Brain pericyte (primary cell): ENCODE data around the gene DPP3.
A peak's percentile ranks its signal among the peaks of the same experiment; 100 is the strongest.

Source experiments
- DNase-seq: peaks from one replicate; pipeline ENCODE4 v3.0.0-alpha.2; 2012; ENCODE audit warnings: low read depth, low spot score

The DPP3 gene

GRCh38 chr11:66484806-66485380 is 4.7 kb downstream of the DPP3 start:
- DNase-seq: no peak

DNA sequence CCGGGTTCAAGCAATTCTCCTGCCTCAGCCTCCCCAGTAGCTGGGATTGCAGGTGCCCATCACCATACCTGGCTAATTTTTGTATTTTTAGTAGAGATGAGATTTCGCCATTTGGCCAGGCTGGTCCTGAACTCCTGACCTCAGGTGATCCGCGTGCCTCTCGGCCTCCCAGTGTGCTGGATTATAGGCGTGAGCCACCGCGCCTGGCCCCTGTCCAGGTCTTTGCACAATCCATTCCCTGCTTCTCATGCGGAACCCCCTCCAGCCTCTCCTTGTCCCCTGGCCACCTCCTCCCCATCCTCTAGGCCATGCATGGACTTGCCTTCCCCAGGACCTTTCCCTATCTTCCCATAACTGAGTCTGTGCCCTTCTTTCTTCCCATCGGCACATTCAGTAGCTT is 8.7 kb downstream of the DPP3 start:
- DNase-seq: no peak

GRCh38 chr11:66489636-66490035 is 9.4 kb downstream of the DPP3 start:
- DNase-seq: no peak

- no peak for DNase-seq
Observed at GRCh38 chr11:66491315-66491935, 11.2 kb downstream of the DPP3 start.

- no peak for DNase-seq
Observed at GRCh38 chr11:66492161-66492865, 12.1 kb downstream of the DPP3 start.

- DNase-seq: no peak
Observed at GRCh38 chr11:66493130-66493529, 12.9 kb downstream of the DPP3 start.

- no peak for DNase-seq
Observed at GRCh38 chr11:66494458-66494857, 14.2 kb downstream of the DPP3 start.

DNA sequence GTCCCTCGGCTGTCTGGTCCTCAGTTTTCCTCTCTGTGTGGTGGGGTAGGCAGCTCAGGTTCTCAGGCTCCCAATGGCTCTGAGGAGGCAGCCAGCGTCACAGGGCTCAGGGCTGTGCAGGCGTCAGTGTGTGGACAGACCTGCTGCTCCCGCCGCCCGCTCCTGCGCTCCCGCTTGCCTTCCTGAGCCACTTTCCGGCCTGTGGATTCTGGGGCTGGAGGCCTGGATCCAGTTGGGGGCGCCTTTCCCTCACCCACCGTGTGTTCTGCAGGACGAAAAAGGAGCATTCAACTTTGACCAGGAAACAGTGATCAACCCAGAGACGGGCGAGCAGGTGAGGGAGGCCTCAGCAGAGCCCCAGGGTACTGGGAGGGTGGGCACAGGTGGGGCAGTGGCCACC is 14.7 kb downstream of the DPP3 start:
- no peak for DNase-seq

DNA sequence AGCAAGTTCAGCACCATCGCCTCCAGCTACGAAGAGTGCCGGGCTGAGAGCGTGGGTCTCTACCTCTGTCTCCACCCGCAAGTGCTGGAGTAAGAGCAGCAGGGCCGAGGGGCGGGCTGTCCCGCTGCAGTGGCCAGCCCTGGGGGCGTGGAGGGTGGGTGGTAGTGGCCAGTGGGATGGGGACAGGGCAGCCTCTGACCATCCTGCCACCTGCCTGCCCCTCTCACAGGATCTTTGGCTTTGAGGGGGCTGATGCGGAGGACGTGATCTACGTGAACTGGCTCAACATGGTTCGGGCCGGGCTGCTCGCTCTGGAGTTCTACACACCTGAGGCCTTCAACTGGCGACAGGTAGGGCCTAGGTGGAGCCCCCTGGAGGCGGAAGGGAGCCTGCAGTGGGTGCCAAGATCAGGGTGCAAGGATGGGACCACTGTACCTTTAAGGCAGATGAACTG is 15.2 kb downstream of the DPP3 start:
- DNase-seq: no peak

DNA sequence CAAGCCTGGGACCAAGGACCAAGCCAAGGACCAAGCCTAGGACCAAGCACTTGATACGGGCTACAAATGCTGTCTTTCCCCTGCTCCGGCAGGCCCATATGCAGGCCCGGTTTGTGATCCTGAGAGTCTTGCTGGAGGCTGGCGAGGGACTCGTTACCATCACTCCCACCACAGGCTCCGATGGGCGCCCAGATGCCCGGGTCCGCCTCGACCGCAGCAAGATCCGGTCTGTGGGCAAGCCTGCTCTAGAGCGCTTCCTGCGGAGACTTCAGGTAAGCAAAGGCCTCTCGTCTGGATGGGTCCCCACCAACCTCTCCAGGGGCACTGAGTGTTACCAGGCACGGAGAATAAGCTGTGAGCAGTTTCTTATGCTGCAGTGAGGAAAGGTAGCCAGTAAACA is 17.0 kb downstream of the DPP3 start:
- DNase-seq: no peak

DNA sequence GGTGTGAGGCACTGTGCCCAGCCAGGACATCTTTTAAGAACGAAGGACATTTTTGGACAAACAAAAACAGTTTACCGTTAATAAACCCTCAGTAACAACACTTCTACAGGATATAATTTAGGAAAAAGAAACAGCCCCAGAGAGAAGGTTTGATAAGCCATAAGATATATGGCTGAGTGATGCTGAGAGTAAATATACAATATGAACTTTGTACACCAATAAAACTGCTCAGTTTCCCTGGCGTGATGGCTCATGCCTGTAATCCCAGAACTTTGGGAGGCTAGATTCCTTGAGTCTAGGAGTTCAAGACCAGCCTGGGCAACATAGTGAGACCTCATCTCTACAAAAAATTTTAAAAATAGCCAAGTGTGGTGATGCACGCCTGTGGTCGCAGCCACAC is 18.3 kb downstream of the DPP3 start:
- no peak for DNase-seq

DNA sequence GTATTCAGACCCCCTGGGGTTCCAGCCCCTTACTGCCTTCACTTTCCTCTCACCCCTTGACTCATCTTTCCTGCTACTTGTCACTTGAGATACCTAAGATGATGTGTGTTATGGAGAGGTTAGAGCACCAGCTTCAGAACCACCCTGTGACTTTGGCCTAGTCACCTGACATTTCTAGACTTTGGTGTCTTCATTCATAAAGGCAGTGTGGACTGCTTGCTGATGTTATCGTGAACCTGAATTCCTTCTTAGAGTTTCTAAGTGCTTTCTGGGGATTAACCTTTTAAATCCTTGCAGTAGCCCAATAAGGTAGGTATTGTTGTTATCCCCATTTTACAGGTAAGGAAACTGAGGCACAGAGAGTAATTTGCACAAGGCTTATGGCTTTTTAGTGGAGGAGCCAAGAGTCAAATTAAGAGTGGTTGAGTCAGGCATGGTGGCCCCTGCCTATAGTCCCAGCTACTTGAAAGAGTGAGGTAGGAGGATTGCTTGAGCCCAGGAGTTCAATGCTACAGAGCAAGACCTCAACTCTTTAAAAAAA is 25.1 kb downstream of the DPP3 start:
- DNase-seq: no peak

- no peak for DNase-seq
Observed at GRCh38 chr11:66509131-66509561, 28.9 kb downstream of the DPP3 start.

DNA sequence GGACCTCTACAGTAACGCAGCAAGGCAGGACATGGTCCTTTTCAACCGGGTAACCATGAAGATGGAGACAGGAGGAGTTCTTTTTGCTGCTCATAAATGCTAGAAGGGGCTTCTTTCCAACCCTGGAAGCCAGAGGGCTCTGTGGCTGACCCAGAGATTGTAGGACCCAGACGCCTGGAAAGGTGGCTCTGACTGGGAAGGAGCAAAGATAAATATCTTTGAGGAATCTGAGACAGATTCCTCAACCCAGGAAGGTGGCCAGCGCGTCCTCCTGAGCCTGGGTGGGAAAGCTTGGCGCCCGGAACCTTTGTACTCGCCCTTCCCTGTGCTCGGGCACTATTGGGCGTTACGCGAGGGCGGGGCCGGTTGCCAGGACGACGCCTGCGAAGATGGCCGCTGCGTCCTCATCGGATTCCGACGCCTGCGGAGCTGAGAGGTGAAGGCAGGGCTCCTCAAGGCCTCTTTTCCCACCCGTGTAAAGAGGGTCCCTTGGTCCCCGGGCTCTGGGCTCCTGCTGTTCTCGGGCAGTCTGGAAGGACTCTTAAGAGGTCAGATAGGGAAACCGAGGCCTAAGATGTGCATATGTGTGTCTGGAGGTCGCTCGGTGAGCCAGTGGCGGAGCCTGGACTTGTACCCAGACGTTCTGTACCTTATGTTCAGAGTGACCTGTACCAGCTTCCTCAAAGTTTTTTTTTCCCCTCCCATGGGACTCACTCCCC is 30.2 kb downstream of the DPP3 start, which contains the start of gene BBS1:
Gene BBS1 (plus strand): TSS at position 365 of the 719 bp plus-strand sequence. CDS start 25 bp downstream, at position 390.
- DNase-seq: peak; percentile 29

GRCh38 chr11:66510990-66511339 is 30.7 kb downstream of the DPP3 start:
- no peak for DNase-seq

GRCh38 chr11:66523611-66524010 is 43.4 kb downstream of the DPP3 start:
- DNase-seq: no peak

GRCh38 chr11:66524304-66525040 is 44.2 kb downstream of the DPP3 start:
- DNase-seq: no peak

GRCh38 chr11:66529069-66529468 is 48.8 kb downstream of the DPP3 start:
- no peak for DNase-seq

DNA sequence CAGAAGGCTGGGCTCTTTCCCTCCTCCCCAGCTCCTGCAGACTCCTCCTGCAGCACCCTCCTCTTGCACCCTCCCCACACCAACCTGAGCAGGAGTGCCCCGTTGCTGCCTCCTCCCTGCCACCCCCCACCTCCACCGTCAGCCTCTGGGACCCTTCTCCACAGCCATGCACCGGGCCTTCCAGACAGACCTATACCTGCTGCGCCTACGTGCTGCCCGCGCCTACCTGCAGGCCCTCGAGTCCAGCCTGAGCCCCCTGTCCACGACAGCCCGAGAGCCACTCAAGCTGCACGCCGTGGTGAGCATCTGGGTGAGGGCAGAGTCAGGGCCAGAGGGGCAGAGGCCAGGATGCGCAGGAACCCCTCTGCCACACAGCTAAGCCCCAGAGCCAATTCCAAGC is 49.4 kb downstream of the DPP3 start:
- DNase-seq: no peak

GRCh38 chr11:66530927-66531709 is 50.9 kb downstream of the DPP3 start:
- no peak for DNase-seq

GRCh38 chr11:66531841-66532240 is 51.6 kb downstream of the DPP3 start:
- DNase-seq: no peak
